Suppressor macrophage treated with lipopolysaccharide for 1 hour (primary cell): ENCODE results near the gene RARA.

Experiments used
- DNase-seq, 3 donors: peaks; one replicate each; pipeline ENCODE4 v3.0.0-alpha.2; 2020 to 2022

The RARA gene

GRCh38 chr17:40309031-40309948 lies at the start of gene RARA:
Gene RARA (plus strand): TSS chr17:40309180. CDS start chr17:40331219, 22,039 bp downstream.
- DNase-seq, result peak in 1 of 3 donors; percentile 56

DNA sequence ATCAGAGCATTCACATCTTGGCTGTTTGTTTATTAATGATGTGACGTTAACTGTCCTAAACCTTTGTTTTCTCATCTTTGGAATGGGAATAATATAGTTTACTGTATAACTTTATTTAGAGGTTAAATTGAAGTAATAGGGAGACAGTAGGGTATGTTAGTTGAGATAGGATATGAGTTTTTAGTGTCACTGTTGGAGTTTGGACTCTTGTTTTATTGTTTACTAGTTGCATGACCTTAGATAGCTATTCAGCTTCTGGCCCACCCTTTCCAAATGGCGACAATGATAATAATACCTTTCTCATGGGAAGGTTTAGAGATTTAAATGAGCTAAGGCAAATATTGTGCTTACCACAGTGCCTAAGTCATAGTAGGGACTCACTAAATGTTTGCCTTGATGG lies 49.5 kb upstream of the RARA start:
- no peak for DNase-seq

DNA sequence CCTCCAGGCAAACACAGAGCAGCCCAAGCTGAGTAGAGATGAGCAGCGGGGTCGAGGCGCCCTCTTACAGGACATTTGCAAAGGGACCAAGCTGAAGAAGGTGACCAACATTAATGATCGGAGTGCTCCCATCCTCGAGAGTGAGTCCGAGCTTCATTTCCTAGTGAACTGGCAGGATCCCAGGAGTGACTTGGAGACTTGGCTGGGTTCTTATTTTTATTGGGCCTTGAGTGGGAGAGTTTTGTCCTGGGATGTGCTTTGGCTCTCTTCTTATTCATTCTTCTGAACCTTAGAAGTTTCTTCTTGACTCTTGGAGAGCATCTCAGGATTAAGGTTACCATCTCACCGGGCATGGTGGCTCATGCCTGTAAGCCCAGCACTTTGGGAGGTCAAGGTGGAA lies 48.5 kb upstream of the RARA start:
- no peak for DNase-seq

DNA sequence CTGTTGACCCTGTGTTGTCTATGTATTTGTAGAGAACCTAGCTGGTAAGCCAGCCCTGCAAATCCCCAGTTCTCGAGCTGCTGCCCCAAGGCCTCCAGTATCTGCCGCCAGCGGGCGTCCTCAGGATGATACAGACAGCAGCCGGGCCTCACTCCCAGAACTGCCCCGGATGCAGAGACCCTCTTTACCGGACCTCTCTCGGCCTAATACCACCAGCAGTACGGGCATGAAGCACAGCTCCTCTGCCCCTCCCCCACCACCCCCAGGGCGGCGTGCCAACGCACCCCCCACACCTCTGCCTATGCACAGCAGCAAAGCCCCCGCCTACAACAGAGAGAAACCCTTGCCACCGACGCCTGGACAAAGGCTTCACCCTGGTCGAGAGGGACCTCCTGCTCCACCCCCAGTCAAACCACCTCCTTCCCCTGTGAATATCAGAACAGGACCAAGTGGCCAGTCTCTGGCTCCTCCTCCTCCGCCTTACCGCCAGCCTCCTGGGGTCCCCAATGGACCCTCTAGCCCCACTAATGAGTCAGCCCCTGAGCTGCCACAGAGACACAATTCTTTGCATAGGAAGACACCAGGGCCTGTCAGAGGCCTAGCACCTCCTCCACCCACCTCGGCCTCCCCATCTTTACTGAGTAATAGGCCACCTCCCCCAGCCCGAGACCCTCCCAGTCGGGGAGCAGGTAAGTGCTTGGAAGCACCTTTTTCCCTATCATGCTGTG lies 44.4 kb upstream of the RARA start:
- DNase-seq, result no peak

DNA sequence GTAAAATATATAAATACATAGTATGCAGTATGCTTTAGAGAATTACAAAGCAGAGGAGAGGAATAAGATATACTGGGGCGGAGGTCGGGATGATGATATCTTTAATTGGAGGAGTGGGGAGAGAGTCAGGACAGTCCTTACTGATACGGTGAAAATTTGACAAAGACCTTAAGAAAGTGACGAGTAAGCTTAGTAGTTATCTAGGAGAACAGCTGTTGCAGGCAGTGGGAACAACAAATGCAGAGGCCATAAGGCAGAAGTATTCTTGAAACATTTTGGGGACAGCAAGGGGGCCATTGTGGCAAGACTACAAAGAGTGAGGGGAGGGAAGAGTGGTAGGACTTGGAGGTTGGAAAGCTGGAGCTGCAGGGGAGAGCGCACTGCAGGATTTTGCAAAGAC lies 43.6 kb upstream of the RARA start:
- no peak for DNase-seq

GRCh38 chr17:40266882-40267281 lies 42.1 kb upstream of the RARA start:
- DNase-seq, result peak in 2 of 3 donors; percentile 10 to 16

- DNase-seq, result no peak
Observed at GRCh38 chr17:40268141-40268712, 40.8 kb upstream of the RARA start.

- no peak for DNase-seq
Observed at GRCh38 chr17:40278414-40278813, 30.6 kb upstream of the RARA start.

- DNase-seq, result no peak
Observed at GRCh38 chr17:40279402-40279801, 29.6 kb upstream of the RARA start.

DNA sequence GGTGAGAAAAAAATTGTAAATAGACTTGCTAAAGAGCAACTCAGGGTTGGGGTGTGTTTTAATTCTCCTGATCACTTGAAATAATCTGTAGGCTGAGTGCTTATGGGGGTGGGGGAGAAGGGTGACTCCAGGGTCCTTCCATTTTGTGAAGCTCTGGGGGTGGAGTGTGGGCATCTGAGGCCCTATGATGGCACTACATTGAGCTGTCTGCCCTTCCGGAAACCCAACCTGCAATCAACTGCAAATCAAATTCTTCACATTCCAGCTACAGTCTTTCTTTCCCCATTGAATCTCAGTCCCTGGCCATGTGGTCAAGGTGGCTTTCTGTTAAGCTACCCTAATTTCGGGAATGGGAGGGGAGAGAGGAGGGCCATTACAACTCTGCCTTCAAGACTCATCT lies 27.3 kb upstream of the RARA start:
- no peak for DNase-seq

- peak in 2 of 3 donors; percentile 67 to 78 for DNase-seq
Observed at GRCh38 chr17:40283662-40284061, 25.3 kb upstream of the RARA start.

DNA sequence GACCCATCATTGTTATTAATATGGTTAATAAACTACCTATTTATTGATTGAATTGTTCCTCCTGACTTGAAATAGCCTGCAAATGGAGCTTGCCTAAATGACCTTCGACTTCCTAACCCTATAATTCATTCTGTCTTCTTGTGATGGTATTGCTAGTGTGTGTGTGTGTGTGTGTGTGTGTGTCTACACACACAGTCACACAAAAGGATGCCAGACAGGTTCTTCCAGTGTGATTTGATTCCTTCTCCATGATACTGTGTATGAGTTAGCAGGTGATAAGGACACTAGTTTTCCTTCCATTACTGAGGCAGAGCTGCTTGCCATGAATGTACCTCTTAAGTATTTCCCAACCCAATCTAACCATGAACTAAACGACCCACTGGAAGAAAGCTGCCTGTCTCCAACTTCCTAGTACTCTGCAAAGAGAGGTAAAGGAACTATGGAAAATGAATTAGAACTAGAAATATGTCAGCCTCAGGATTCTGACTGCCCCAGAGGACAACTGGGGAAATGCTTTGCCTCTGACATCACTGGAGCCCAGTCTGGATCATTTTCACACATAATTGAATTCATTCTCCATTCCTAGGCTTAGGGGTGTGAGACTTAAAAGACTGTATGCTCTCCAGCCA lies 24.8 kb upstream of the RARA start:
- no peak for DNase-seq

DNA sequence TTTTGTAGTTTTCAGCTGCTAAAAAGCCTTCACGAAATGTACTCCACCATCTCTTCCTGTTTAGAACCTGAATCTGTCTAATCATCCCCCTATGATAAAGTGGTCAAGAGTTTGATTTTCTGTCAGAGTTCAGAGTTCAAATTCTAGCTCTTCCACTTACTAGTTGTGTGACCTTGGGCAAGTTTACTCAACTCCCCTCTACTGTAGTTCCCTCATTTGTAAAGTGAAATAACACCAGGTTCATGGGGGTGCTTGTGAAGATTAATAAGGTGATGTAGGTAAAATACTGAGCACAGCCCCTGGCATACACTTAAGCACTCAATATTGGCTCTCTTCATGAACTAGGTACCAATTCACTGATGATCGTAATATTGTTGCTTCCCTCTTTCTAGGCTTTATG lies 22.5 kb upstream of the RARA start:
- no peak for DNase-seq

GRCh38 chr17:40287159-40287493 lies 21.9 kb upstream of the RARA start:
- DNase-seq, result no peak

GRCh38 chr17:40287494-40288369 lies 21.2 kb upstream of the RARA start, which contains the start of gene CDC6:
Gene CDC6 (plus strand): TSS chr17:40287879. CDS start chr17:40289421, 1,542 bp downstream.
- peak; percentile 99 to 100 (median 99) for DNase-seq

DNA sequence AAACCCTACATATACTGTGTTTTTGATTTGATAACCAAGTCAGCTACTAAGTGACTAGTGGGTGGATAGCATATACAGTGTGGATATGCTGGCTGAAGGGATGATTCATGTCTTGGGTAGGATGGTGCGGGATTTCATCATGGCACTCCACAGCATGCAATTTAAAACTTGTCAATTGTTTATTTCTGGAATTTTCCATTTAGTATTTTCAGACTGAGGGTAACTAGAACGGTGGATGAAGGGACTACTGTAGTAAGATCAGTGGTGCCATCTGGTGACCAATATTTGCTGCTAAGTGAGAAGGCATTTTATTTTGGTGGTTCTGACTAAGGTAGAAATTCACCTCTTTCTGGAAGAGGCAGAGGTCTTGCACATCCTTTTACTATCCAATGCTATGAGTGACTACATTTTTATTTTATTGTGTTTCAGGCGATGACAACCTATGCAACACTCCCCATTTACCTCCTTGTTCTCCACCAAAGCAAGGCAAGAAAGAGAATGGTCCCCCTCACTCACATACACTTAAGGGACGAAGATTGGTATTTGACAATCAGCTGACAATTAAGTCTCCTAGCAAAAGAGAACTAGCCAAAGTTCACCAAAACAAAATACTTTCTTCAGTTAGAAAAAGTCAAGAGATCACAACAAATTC lies 18.2 kb upstream of the RARA start:
- DNase-seq, result peak; percentile 79 to 86 (median 85)

- no peak for DNase-seq
Observed at GRCh38 chr17:40291281-40291664, 17.7 kb upstream of the RARA start.

- DNase-seq, result no peak
Observed at GRCh38 chr17:40293363-40293762, 15.6 kb upstream of the RARA start.

GRCh38 chr17:40295488-40296436 lies 13.2 kb upstream of the RARA start:
- peak; percentile 59 to 79 (median 78) for DNase-seq

DNA sequence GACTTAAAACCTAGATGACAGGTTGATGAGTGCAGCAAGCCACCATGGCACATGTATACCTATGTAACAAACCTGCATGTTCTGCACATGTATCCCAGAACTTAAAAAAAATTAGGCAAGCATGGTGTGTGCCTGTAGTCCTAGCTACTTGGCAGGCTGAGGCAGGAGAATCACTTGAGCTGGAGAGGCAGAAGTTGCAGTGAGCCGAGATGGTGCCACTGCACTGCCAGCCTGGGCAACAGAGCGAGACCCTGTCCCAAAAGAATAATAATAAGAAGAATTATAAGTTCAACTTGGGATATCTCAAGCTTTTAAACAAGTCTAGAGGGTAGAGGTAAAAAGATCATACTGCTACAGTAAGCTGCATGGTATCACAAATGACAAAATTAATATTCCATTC lies 11.5 kb upstream of the RARA start:
- DNase-seq, result no peak
